Central memory CD8-positive, alpha-beta T cell (primary cell): ENCODE data around the gene TSSC4.
A peak's percentile ranks its signal among the peaks of the same experiment; 100 is the strongest.

ENCODE experiments used
- ATAC-seq: fragments of 150-1000 bp; cut with Tn5 transposase; replicated peaks from 2 replicates; pipeline ENCODE4 v1.10.0; 2022; ENCODE audit warnings: mild to moderate bottlenecking, moderate FRiP score, moderate number of reproducible peaks; ENCODE audit not compliant: poor library complexity, severe bottlenecking; ENCODE audit errors: extremely low read depth
- DNase-seq, 2 donors: peaks; one replicate each; pipeline ENCODE4 v3.0.0; 2021; ENCODE audit warnings: low spot score in 2 of 2
- H3K27ac Mint-ChIP-seq: one replicate; pipeline ENCODE4 v1.8.0; 2022; ENCODE audit warnings: low read depth, mild to moderate bottlenecking, moderate library complexity, mixed read lengths
- H3K27me3 Mint-ChIP-seq: one replicate; pipeline ENCODE4 v1.8.0; 2022; ENCODE audit warnings: mixed read lengths
- H3K36me3 Mint-ChIP-seq: one replicate; pipeline ENCODE4 v1.8.0; 2022; ENCODE audit warnings: mild to moderate bottlenecking, moderate library complexity, mixed read lengths; ENCODE audit not compliant: insufficient read depth
- H3K4me1 Mint-ChIP-seq: one replicate; pipeline ENCODE4 v1.8.0; 2022; ENCODE audit warnings: mixed read lengths
- H3K4me3 Mint-ChIP-seq: one replicate; pipeline ENCODE4 v1.8.0; 2022; ENCODE audit warnings: mild to moderate bottlenecking, moderate library complexity, mixed read lengths
- H3K9me3 Mint-ChIP-seq: one replicate; pipeline ENCODE4 v1.8.0; 2022; ENCODE audit warnings: mixed read lengths

The TSSC4 gene

DNA sequence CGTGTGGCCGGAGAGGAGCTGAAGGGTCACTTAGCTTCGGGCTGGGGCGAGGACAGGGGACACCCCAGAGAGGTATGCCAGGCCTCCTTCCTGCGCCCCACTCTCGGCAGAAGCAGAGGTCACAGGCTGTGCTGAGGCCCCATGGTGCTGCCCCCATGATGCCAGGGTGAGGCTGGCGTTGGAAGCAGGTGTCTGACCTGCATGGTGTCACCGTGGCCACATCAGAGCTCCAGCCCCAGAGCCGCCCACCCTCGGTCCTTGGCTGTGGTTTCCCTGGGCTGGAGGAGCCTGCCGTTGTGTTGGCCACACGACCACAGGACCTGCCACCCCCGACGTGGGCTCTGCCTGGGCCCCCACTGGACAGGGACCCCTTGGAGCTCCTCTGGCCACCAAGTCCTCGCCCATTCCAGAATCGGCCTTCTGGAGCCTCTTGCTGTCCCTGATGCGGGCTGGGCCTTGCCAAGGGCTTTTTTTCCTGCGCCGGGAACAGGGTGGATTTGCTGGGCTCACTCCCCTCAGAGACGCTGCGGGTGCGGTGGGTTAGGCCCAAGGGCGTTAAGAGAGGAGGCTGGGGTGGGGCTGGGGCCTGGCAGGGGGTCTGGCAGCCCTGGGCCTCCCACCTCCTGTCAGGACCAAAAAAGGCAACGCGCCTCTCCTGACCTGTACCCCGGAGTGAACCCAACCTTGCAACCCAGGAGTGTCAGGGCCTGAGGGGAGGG is 8.2 kb upstream of the TSSC4 start:
- Mint-ChIP-seq H3K9me3 (no peaks in the 10 kb centered on the region), H3K4me1 (peaks cover 21% of the 10 kb centered on the region), H3K27ac (no peak overlapping the region), H3K4me3 (peak overlapping the region; percentile 31), H3K36me3 (peaks cover 47% of the 10 kb centered on the region), H3K27me3 (no peaks in the 10 kb centered on the region)
- DNase-seq, result no peak
- ATAC-seq, result no peak

- DNase-seq, result no peak
- H3K9me3 Mint-ChIP-seq, result no peaks in the 10 kb centered on the region
- H3K36me3 Mint-ChIP-seq, result peaks cover 47% of the 10 kb centered on the region
- H3K4me1 Mint-ChIP-seq, result peaks cover 21% of the 10 kb centered on the region
- peak overlapping the region; percentile 31 for H3K4me3 Mint-ChIP-seq
- ATAC-seq, result peak; percentile 31
- no peak overlapping the region for H3K27ac Mint-ChIP-seq
- H3K27me3 Mint-ChIP-seq, result no peaks in the 10 kb centered on the region
Measured at GRCh38 chr11:2393111-2393868, 7.3 kb upstream of the TSSC4 start.

GRCh38 chr11:2393941-2394817 is 6.4 kb upstream of the TSSC4 start:
- no peaks in the 10 kb centered on the region for H3K9me3 Mint-ChIP-seq
- DNase-seq (peak in 1 of 2 donors; percentile 41), ATAC-seq (peak; percentile 64)
- peaks cover 44% of the 10 kb centered on the region for H3K36me3 Mint-ChIP-seq
- peak overlapping the region; percentile 48 for H3K4me3 Mint-ChIP-seq
- H3K4me1 Mint-ChIP-seq, result peaks cover 18% of the 10 kb centered on the region
- no peaks in the 10 kb centered on the region for H3K27me3 Mint-ChIP-seq
- peak overlapping the region; percentile 16 for H3K27ac Mint-ChIP-seq

GRCh38 chr11:2394818-2395105 is 5.8 kb upstream of the TSSC4 start:
- no peak for ATAC-seq
- no peaks in the 10 kb centered on the region for H3K9me3 Mint-ChIP-seq
- DNase-seq, result no peak
- H3K27ac Mint-ChIP-seq, result no peak overlapping the region
- H3K36me3 Mint-ChIP-seq, result peaks cover 41% of the 10 kb centered on the region
- peaks cover 16% of the 10 kb centered on the region for H3K4me1 Mint-ChIP-seq
- peak overlapping the region; percentile 48 for H3K4me3 Mint-ChIP-seq
- H3K27me3 Mint-ChIP-seq, result no peaks in the 10 kb centered on the region

DNA sequence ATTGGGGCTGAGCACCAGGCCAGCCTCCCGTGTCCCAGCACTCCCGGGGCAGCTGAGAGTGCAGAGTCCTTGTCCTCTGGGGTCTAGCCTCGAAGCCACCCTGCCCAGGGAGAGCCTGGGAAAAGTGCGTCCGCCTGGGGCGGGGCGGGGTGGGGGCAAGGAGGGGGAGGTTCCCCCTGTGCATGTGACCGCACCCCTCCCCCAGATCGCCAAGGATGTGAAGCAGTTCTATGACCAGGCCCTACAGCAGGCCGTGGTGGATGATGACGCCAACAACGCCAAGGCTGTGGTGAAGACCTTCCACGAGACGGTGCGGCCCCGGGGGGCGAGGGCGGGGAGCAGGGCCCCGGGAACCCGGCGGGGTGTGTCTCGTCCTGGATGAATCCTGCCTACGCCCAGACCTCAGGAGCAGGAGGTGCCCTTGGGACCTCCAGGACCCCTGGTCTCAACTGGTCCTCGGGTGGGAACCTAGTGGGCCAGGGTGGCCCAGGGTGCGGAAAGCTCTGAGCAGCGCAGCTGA is 5.3 kb upstream of the TSSC4 start:
- ATAC-seq (no peak), DNase-seq (no peak)
- no peaks in the 10 kb centered on the region for H3K27me3 Mint-ChIP-seq
- no peaks in the 10 kb centered on the region for H3K9me3 Mint-ChIP-seq
- no peak overlapping the region for H3K27ac Mint-ChIP-seq
- peak overlapping the region; percentile 48 for H3K4me3 Mint-ChIP-seq
- H3K36me3 Mint-ChIP-seq, result peaks cover 41% of the 10 kb centered on the region
- peaks cover 11% of the 10 kb centered on the region for H3K4me1 Mint-ChIP-seq

DNA sequence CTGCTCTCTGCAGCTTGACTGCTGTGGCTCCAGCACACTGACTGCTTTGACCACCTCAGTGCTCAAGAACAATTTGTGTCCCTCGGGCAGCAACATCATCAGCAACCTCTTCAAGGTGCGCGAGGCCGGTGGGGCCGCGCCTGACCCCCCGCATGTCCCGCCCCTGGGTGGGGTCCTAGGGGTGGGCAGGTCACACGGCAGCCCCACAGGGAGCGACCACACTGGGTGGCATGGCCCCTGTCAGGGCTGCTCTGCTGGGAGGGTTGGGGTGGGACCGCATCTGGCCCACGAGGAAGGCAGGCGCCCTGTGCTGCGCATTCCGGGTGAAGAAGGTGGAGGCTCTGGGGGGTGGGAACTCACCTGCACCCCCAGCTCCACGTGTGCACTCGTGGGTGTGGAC is 4.7 kb upstream of the TSSC4 start:
- DNase-seq (no peak), ATAC-seq (no peak)
- Mint-ChIP-seq H3K36me3 (peaks cover 41% of the 10 kb centered on the region), H3K27ac (no peak overlapping the region), H3K4me3 (no peak overlapping the region), H3K9me3 (no peaks in the 10 kb centered on the region), H3K4me1 (peaks cover 7% of the 10 kb centered on the region), H3K27me3 (no peaks in the 10 kb centered on the region)

GRCh38 chr11:2396471-2396870 is 4.1 kb upstream of the TSSC4 start:
- Mint-ChIP-seq H3K9me3 (no peaks in the 10 kb centered on the region), H3K4me1 (peaks cover 11% of the 10 kb centered on the region), H3K36me3 (peaks cover 41% of the 10 kb centered on the region), H3K4me3 (no peak overlapping the region), H3K27me3 (no peaks in the 10 kb centered on the region), H3K27ac (no peak overlapping the region)
- ATAC-seq, result no peak
- DNase-seq, result no peak

GRCh38 chr11:2397005-2397404 is 3.5 kb upstream of the TSSC4 start:
- H3K4me3 Mint-ChIP-seq, result no peak overlapping the region
- no peak overlapping the region for H3K27ac Mint-ChIP-seq

DNA sequence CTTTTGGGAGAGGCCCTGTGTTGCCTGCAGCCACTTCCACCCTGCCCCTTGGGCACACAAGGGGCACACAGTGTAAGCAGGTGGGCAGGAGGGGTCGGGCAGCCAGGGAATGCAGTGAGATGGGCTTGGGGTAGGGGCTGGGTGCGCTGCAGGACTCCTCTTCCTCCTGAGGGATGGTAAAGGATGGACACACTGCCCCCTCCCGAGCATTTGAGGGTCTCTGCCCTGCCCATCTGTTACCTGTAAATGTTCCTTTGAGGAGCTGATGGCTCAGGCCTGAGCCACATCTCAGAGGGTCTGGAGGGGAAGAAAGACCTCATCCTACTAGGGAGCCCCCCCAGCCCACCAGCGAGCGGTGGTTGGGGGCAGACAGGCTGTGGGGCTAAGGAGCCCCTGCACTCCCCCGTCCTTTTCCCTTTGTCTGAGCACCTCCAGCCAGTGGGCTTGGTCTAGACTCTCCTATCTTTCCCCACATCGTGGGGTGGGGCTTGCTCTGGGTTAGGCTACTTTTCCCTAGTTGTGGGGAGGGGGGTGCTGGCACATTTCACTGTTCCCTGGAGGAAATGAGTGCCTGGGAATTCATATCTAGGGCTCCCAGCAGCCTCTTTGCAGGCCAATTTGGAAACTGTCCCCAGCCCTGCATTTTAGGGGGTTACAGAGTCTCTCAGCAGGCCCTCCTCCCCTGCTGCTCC is 1.7 kb upstream of the TSSC4 start:
- ATAC-seq, result no peak
- Mint-ChIP-seq H3K4me1 (peaks cover 13% of the 10 kb centered on the region), H3K4me3 (peak overlapping the region; percentile 94), H3K27ac (peak overlapping the region; percentile 96), H3K27me3 (no peaks in the 10 kb centered on the region), H3K36me3 (peaks cover 45% of the 10 kb centered on the region), H3K9me3 (no peaks in the 10 kb centered on the region)
- no peak for DNase-seq

More at GRCh38 chr11:2397005-2397404, 3.5 kb upstream of the TSSC4 start:
- Mint-ChIP-seq H3K36me3 (peaks cover 43% of the 10 kb centered on the region), H3K4me1 (peaks cover 13% of the 10 kb centered on the region), H3K9me3 (no peaks in the 10 kb centered on the region), H3K27me3 (no peaks in the 10 kb centered on the region)
- DNase-seq, result no peak
- no peak for ATAC-seq

DNA sequence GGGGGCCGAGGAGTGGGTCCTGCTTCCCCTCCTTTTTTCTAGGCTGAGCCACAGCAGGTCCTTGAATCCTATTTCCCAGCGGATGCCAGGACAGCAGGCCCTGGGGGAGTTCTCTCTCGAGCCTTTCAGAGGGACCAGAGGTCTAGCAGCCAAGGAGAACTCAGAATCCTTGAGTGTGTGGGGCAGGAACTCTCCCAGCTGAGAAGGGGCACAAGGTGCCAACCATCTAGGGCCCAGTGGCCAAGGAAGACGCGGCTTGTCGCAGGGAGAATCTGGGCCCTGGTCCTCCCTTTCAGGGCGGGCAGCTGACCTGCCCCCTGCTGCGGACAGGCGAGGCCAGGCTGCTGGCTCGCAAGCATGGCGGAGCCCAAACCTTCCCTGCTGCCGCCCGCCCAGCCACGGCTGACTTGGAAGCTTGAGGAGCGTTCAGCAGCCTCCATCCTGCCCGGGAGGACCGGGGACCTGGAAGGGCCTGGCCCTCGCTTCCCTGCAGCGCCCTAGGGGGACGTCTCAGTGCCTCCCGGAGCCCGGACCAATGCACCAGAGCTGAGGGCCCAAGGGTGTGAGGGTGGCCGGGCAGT is 972 bp upstream of the TSSC4 start:
- no peaks in the 10 kb centered on the region for H3K27me3 Mint-ChIP-seq
- peak overlapping the region; percentile 94 for H3K4me3 Mint-ChIP-seq

GRCh38 chr11:2400762-2401435 is 349 bp downstream of the TSSC4 start:
- no peaks in the 10 kb centered on the region for H3K27me3 Mint-ChIP-seq
- no peaks in the 10 kb centered on the region for H3K9me3 Mint-ChIP-seq
- DNase-seq, result no peak
- H3K4me1 Mint-ChIP-seq, result peaks cover 13% of the 10 kb centered on the region
- H3K36me3 Mint-ChIP-seq, result peaks cover 37% of the 10 kb centered on the region
- H3K27ac Mint-ChIP-seq, result peak overlapping the region; percentile 96
- H3K4me3 Mint-ChIP-seq, result peak overlapping the region; percentile 94
- no peak for ATAC-seq

More for the DNA sequence above, 972 bp upstream of the TSSC4 start:
- DNase-seq (peak in 1 of 2 donors; percentile 40), ATAC-seq (peak; percentile 3)
- H3K36me3 Mint-ChIP-seq, result peaks cover 42% of the 10 kb centered on the region
- H3K27ac Mint-ChIP-seq, result peak overlapping the region; percentile 96
- H3K9me3 Mint-ChIP-seq, result no peaks in the 10 kb centered on the region
- peaks cover 13% of the 10 kb centered on the region for H3K4me1 Mint-ChIP-seq
